Endothelial cell of umbilical vein (primary cell): ENCODE results near the gene TNKS1BP1. TPM values are rescaled to one million over a fixed set of nuclear protein-coding genes. Genes with fewer than 3 reads are reported as not detected.

Experiments used
- BruUV-seq: library from RNA; stranded (reverse); fragments of 400-500 nt; replicated peaks from 2 replicates; lab custom pipeline; 2021; lab: Mats Ljungman, UMichigan
- CTCF ChIA-PET: fragments of 300-600, 350-600 bp; sonication (Branson Sonifier 250); formaldehyde crosslinking; loops from one replicate; lab custom pipeline; 2021; ENCODE audit warnings: antibody characterized with exemption, inconsistent platforms; lab: Charles Lee
- POLR2A ChIA-PET: fragments of 300-600, 350-600 bp; sonication (Branson Sonifier 250); formaldehyde crosslinking; loops from one replicate; lab custom pipeline; 2021; ENCODE audit warnings: antibody characterized with exemption, inconsistent platforms; lab: Charles Lee
- DNase-seq: peaks from one replicate; pipeline ENCODE4 v3.0.0-alpha.2; 2011; ENCODE audit warnings: low read depth, low spot score
- FAIRE-seq: peaks from 2 replicates; lab custom pipeline; 2011; peaks lifted over from hg19 to GRCh38; lab: Jason Lieb, UNC
- H2AFZ ChIP-seq: 2 replicates; pipeline ENCODE4 v1.6.0; 2012; ENCODE audit warnings: low read depth, low read length, control low read depth, inconsistent platforms
- H3K27ac ChIP-seq: 2 replicates; pipeline ENCODE4 v1.5.1; 2011; ENCODE audit warnings: low read depth, mild to moderate bottlenecking, control low read depth, low read length, moderate library complexity; ENCODE audit not compliant: insufficient read depth
- H3K27me3 ChIP-seq, 2 experiments: 2 replicates each; pipeline versions ENCODE4 v1.6.0 to v1.6.1; 2011; ENCODE audit warnings: low read length in 2 of 2, mixed read lengths in 1 of 2; ENCODE audit not compliant: control insufficient read depth in 2 of 2, insufficient read depth in 2 of 2
- H3K36me3 ChIP-seq, 2 experiments: 2 replicates in 1 of 2; 3 replicates in 1 of 2; pipeline ENCODE4 v1.5.1; 2011; ENCODE audit warnings: low read length in 2 of 2, mild to moderate bottlenecking in 1 of 2, moderate library complexity in 1 of 2; ENCODE audit not compliant: control insufficient read depth in 2 of 2, insufficient read depth in 2 of 2; ENCODE audit errors: extremely low read depth in 1 of 2
- H3K4me1 ChIP-seq: 3 replicates; pipeline ENCODE4 v1.5.1; 2011; ENCODE audit warnings: mild to moderate bottlenecking, low read length; ENCODE audit not compliant: control insufficient read depth, insufficient read depth; ENCODE audit errors: extremely low read depth
- H3K4me2 ChIP-seq: 2 replicates; pipeline ENCODE4 v1.6.1; 2011; ENCODE audit warnings: low read length, control low read depth, mixed read lengths; ENCODE audit not compliant: insufficient read depth
- H3K4me3 ChIP-seq, 3 experiments: fragments of 200-600 bp in 1 of 3; sonication (generic), shearing (Covaris generic) in 1 of 3; replicated peaks in 1 of 3; 2 replicates each; pipeline ENCODE4 v1.5.1; 2011 to 2016; ENCODE audit warnings: control low read depth in 3 of 3, low read length in 3 of 3, mild to moderate bottlenecking in 2 of 3, inconsistent platforms in 1 of 3, low read depth in 1 of 3, moderate library complexity in 1 of 3; ENCODE audit not compliant: insufficient read depth in 1 of 3
- H3K79me2 ChIP-seq: 2 replicates; pipeline ENCODE4 v1.6.0; 2012; ENCODE audit warnings: low read length, inconsistent platforms; ENCODE audit not compliant: control insufficient read depth, insufficient read depth
- H3K9ac ChIP-seq: replicated peaks from 2 replicates; pipeline ENCODE3; 2011; ENCODE audit warnings: low read length, control low read depth; ENCODE audit not compliant: insufficient read depth; ENCODE audit errors: extremely low read depth
- H3K9me1 ChIP-seq: replicated peaks from 3 replicates; pipeline ENCODE4 v1.6.0; 2011; ENCODE audit warnings: mild to moderate bottlenecking, low read length; ENCODE audit not compliant: control insufficient read depth, insufficient read depth; ENCODE audit errors: extremely low read depth
- H3K9me3 ChIP-seq: replicated peaks from 2 replicates; pipeline ENCODE4 v1.5.1; 2012; ENCODE audit warnings: low read length, inconsistent platforms; ENCODE audit not compliant: control insufficient read depth, insufficient read depth
- H4K20me1 ChIP-seq: replicated peaks from 2 replicates; pipeline ENCODE3; 2011; ENCODE audit warnings: mild to moderate bottlenecking, low read length; ENCODE audit not compliant: control insufficient read depth, insufficient read depth; ENCODE audit errors: extremely low read depth
- EZH2 ChIP-seq: IDR thresholded peaks from 2 replicates; pipeline ENCODE4 v1.6.1; 2012; ENCODE audit warnings: borderline replicate concordance, low read depth, mild to moderate bottlenecking, moderate library complexity, low read length, inconsistent platforms; ENCODE audit not compliant: severe bottlenecking
- FOS ChIP-seq: IDR thresholded peaks from 2 replicates; pipeline ENCODE4 v1.6.1; 2011; ENCODE audit warnings: mild to moderate bottlenecking, low read length, moderate library complexity, borderline replicate concordance; ENCODE audit not compliant: insufficient read depth
- GATA2 ChIP-seq: IDR thresholded peaks from 2 replicates; pipeline ENCODE4 v1.7.0; 2011; ENCODE audit warnings: low read depth, mild to moderate bottlenecking, moderate library complexity, mixed read lengths, low read length; ENCODE audit not compliant: insufficient read length, insufficient read depth
- JUN ChIP-seq: IDR thresholded peaks from 2 replicates; pipeline ENCODE4 v1.6.1; 2011; ENCODE audit warnings: borderline replicate concordance, low read depth; ENCODE audit not compliant: insufficient read length, insufficient read depth
- MYC ChIP-seq: IDR thresholded peaks from one replicate; pipeline ENCODE4 v1.6.1; 2011; ENCODE audit warnings: mild to moderate bottlenecking, low read depth, low read length
- POLR2A ChIP-seq: IDR thresholded peaks from 2 replicates; pipeline ENCODE4 v1.6.1; 2012; ENCODE audit warnings: low read depth, mild to moderate bottlenecking, control low read depth, low read length
- POLR2AphosphoS5 ChIP-seq: IDR thresholded peaks from 2 replicates; pipeline ENCODE4 v1.6.1; 2012; ENCODE audit warnings: low read depth, mild to moderate bottlenecking, control low read depth, low read length, moderate library complexity; ENCODE audit not compliant: insufficient read depth
- dilution Hi-C: fragments of 300-500 bp; cut with MboI; formaldehyde crosslinking; loops from one replicate; pipeline ENCODE4 v1.15.0; 2019; ENCODE audit warnings: low sequenced_read_pairs; ENCODE audit not compliant: extremely low pct_ligation_motif_present
- intact Hi-C: fragments of 100-400 bp; cut with micrococcal nuclease; formaldehyde crosslinking; loops from one replicate; pipeline ENCODE4 v1.10.0; 2022
- polyA plus RNA-seq, 4 experiments: library from polyadenylated mRNA; depleted of rRNA in 3 of 4; stranded (reverse) in 3 of 4; unstranded in 1 of 4; fragments of >200 nt; gene quantifications; 2 replicates each; pipeline versions ENCODE4 v1.2.1 to v1.2.3, GENCODE V29; 2011 to 2012; ENCODE audit warnings: missing spikeins in 1 of 4
- total RNA-seq: library from RNA; stranded (reverse); gene quantifications from 2 replicates; pipeline ENCODE4 v1.2.3, GENCODE V29; 2021
- TF ChIP-seq, protein P1 (sequence below), 2 donors: IDR thresholded peaks; 1 replicate in 1 of 2; 2 replicates in 1 of 2; pipeline ENCODE4 v1.5.1; 2011; ENCODE audit warnings: low read length in 2 of 2, mild to moderate bottlenecking in 2 of 2, moderate library complexity in 2 of 2, control low read depth in 1 of 2, inconsistent platforms in 1 of 2, low read depth in 1 of 2; ENCODE audit not compliant: insufficient read depth in 1 of 2; ENCODE audit errors: extremely low read depth in 1 of 2
- TF ChIP-seq, protein P2 (sequence below): IDR thresholded peaks from 2 replicates; pipeline ENCODE4 v1.6.1; 2011; ENCODE audit not compliant: insufficient read depth, insufficient read length

Gene TNKS1BP1
- total and polyA plus RNA-seq, 2 donors (not counting 3 experiments of a cell fraction or from before 2014, with no cell fraction given): 54.6 to 111 TPM

DNA sequence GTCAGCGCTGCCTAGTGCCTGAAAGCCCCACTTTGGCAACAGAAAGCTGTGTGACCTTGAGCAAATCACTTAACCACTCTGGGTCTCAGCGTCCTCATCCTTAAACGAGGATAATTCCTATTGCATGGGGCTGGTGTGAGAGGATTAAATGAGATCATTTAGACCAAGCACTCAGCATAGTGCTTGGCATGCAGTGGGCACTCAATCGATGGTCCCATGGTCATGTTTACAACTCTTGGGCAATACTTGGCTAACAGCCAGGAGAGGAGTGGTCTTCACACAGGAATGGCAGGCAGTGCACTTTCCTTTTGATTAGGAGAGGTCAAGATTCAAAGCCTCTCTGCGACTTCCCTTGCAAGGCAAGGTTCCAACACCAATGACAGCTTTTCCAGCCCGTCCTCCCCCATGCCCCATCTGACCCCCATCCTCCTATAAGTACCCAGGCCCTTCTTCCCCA lies 14.1 kb downstream of the TNKS1BP1 start:
- intact Hi-C loops: loop anchor here (1.0 to 10.0 kb wide), 6 partner anchors 15 to 1264 kb away; partner anchors contain the start of genes LPXN, SSRP1 and ZFP91
- no peak overlapping the region for H2AFZ ChIP-seq
- DNase-seq: no peak

DNA sequence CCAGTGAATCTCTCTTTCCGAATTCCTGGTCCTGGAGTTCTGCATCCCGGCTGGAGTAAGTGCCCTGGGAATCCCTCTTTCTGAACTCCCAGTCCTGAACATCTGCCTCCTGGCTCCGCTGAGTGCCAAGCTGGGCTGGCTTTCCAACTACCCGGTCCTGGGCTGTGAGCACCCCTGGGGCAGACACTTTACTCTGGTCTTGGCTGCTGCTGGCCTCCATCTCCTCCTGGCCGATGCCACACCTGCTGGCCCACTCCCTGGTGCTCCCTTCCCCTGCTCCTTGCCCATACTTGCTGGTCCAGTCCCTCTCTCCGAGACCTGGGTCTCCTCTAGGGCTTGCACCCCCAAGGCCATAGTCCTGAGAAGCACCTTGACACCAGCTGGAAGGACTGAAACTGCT lies 14.7 kb downstream of the TNKS1BP1 start:
- Histone ChIP-seq H3K9ac (no peak overlapping the region), H3K4me1 (peaks cover 18% of the 10 kb centered on the region), H3K36me3 (peaks cover 11 to 31% of the 10 kb centered on the region in 2 experiments), H3K9me1 (no peaks in the 10 kb centered on the region), H3K4me2 (peak overlapping the region; percentile 56), H3K27ac (peak overlapping the region; percentile 53), H3K79me2 (peaks cover 46% of the 10 kb centered on the region), H2AFZ (no peak overlapping the region), H3K27me3 (no peaks in the 10 kb centered on the region), H4K20me1 (no peaks in the 10 kb centered on the region), H3K4me3 (no peak overlapping the region), H3K9me3 (no peaks in the 10 kb centered on the region)
- dilution Hi-C loops (no loop called here), intact Hi-C loops (loop anchor here (2.0 to 10.0 kb wide), 2 partner anchors 61 to 1265 kb away; partner anchors contain the start of genes LPXN and ZFP91)
- ChIA-PET POLR2A (interaction anchor here (1.3 to 2.9 kb wide), 2 partner anchors 15 to 17 kb away, joined by 3 to 23 read pairs; partner anchors contain the start of gene TNKS1BP1), CTCF (interaction anchor here (2.7 to 2.9 kb wide), 2 partner anchors 14 to 61 kb away, joined by 11 to 37 read pairs; partner anchors contain the start of gene TNKS1BP1)
- FAIRE-seq (no peak), DNase-seq (no peak)
- TF ChIP-seq FOS (no peak), POLR2A (no peak), POLR2AphosphoS5 (no peak), EZH2 (no peak), JUN (no peak), GATA2 (no peak), MYC (no peak)
- TF ChIP-seq, protein P1, sequence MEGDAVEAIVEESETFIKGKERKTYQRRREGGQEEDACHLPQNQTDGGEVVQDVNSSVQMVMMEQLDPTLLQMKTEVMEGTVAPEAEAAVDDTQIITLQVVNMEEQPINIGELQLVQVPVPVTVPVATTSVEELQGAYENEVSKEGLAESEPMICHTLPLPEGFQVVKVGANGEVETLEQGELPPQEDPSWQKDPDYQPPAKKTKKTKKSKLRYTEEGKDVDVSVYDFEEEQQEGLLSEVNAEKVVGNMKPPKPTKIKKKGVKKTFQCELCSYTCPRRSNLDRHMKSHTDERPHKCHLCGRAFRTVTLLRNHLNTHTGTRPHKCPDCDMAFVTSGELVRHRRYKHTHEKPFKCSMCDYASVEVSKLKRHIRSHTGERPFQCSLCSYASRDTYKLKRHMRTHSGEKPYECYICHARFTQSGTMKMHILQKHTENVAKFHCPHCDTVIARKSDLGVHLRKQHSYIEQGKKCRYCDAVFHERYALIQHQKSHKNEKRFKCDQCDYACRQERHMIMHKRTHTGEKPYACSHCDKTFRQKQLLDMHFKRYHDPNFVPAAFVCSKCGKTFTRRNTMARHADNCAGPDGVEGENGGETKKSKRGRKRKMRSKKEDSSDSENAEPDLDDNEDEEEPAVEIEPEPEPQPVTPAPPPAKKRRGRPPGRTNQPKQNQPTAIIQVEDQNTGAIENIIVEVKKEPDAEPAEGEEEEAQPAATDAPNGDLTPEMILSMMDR (IDR thresholded peaks at IDR 0.05; ENCODE audit: extremely low read depth in 1 of 2, insufficient read depth in 1 of 2, low read depth in 1 of 2, low read length in 2 of 2): no peak
- TF ChIP-seq, protein P2, sequence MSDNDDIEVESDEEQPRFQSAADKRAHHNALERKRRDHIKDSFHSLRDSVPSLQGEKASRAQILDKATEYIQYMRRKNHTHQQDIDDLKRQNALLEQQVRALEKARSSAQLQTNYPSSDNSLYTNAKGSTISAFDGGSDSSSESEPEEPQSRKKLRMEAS: no peak
- BruUV-seq: no TSS peak

More for the DNA sequence above, 14.1 kb downstream of the TNKS1BP1 start:
- CTCF ChIA-PET: interaction anchor here (1.2 to 2.9 kb wide), 4 partner anchors 13 to 61 kb away, joined by 3 to 37 read pairs (median 8); partner anchors contain the start of genes SSRP1 and TNKS1BP1
- peak overlapping the region; percentile 53 for H3K27ac ChIP-seq
- peaks cover 18% of the 10 kb centered on the region for H3K4me1 ChIP-seq
- H3K4me2 ChIP-seq: peak overlapping the region; percentile 56
- dilution Hi-C loops: no loop called here
- peaks cover 40% of the 10 kb centered on the region for H3K79me2 ChIP-seq
- BruUV-seq: no TSS peak
- peak overlapping the region; percentile 26 for H3K9ac ChIP-seq
- no peaks in the 10 kb centered on the region for H3K27me3 ChIP-seq
- peak overlapping the region in 2 of 3 experiments; percentile 24 to 56 for H3K4me3 ChIP-seq
- no peaks in the 10 kb centered on the region for H4K20me1 ChIP-seq
- TF ChIP-seq FOS (no peak), POLR2AphosphoS5 (no peak), POLR2A (no peak), JUN (no peak)
- peaks cover 11 to 31% of the 10 kb centered on the region in 2 experiments for H3K36me3 ChIP-seq
- H3K9me1 ChIP-seq: no peaks in the 10 kb centered on the region
- H3K9me3 ChIP-seq: no peaks in the 10 kb centered on the region
- FAIRE-seq: no peak
- POLR2A ChIA-PET: interaction anchor here (1.2 to 2.9 kb wide), 5 partner anchors 10 to 21 kb away, joined by 3 to 23 read pairs (median 3); partner anchors contain the start of gene TNKS1BP1
